AG04450 (cell line): ENCODE measurements around the gene GYPE. TPM values are rescaled to one million over a fixed set of nuclear protein-coding genes. Genes with fewer than 3 reads are reported as not detected.
"Not testable (repeated sequence)": the region's sequence is repeated elsewhere in the genome, so short reads cannot be mapped to it uniquely, and the experiment has no call there.

ENCODE experiments used
- CTCF ChIA-PET: fragments of 300-600, 350-600 bp; formaldehyde crosslinking; extraction: SDS; loops from one replicate; lab custom pipeline; 2022; ENCODE audit warnings: antibody characterized with exemption, inconsistent platforms; lab: Charles Lee
- POLR2A ChIA-PET: fragments of 350-600 bp; formaldehyde crosslinking; extraction: SDS; loops from one replicate; lab custom pipeline; 2021; ENCODE audit warnings: antibody characterized with exemption, inconsistent platforms; lab: Yijun Ruan, JAX
- DNase-seq: peaks from one replicate; pipeline ENCODE4 v3.0.0-alpha.2; 2011; ENCODE audit warnings: low read depth, low spot score
- H3K27ac ChIP-seq: one replicate; pipeline ENCODE4 v1.5.1; 2012; ENCODE audit warnings: low read depth, low read length, control low read depth
- H3K27me3 ChIP-seq: one replicate; pipeline ENCODE4 v1.6.0; 2012; ENCODE audit warnings: low read length; ENCODE audit not compliant: control insufficient read depth, insufficient read depth
- H3K4me3 ChIP-seq: 2 replicates; pipeline ENCODE4 v1.5.1; 2011; ENCODE audit warnings: mild to moderate bottlenecking, low read depth, low read length, control low read depth
- H3K9me3 ChIP-seq: 2 replicates; pipeline ENCODE4 v1.5.1; 2012; ENCODE audit warnings: low read length; ENCODE audit not compliant: control insufficient read depth, insufficient read depth
- CTCF ChIP-seq: IDR thresholded peaks from 2 replicates; pipeline ENCODE4 v1.5.1; 2011; ENCODE audit warnings: low read depth, low read length, control low read depth, inconsistent platforms
- polyA plus RNA-seq: library from polyadenylated mRNA; depleted of rRNA; stranded (reverse); fragments of >200 nt; gene quantifications from 2 replicates; pipeline ENCODE4 v1.2.3, GENCODE V29; 2011

The GYPE gene
- polyA plus RNA-seq, 1 experiment = 1.6 TPM

GRCh38 chr4:143883529-143883928 lies 21.8 kb downstream of the GYPE start:
- POLR2A ChIA-PET = no interaction called here
- no peak for DNase-seq
- CTCF ChIA-PET = no interaction called here
- Histone ChIP-seq H3K4me3 (no peak overlapping the region), H3K27ac (no peak overlapping the region), H3K27me3 (no peaks in the 10 kb centered on the region), H3K9me3 (no peaks in the 10 kb centered on the region)
- no peak for TF ChIP-seq CTCF

- no peak for DNase-seq
Observed at GRCh38 chr4:143882892-143883291, 22.5 kb downstream of the GYPE start.

GRCh38 chr4:143879561-143879960 lies 25.8 kb downstream of the GYPE start:
- not testable (repeated sequence) for H3K27ac ChIP-seq

More at GRCh38 chr4:143882892-143883291, 22.5 kb downstream of the GYPE start:
- H3K9me3 ChIP-seq = no peaks in the 10 kb centered on the region
- H3K27ac ChIP-seq = no peak overlapping the region
- no peak overlapping the region for H3K4me3 ChIP-seq
- ChIA-PET CTCF (no interaction called here), POLR2A (no interaction called here)
- no peaks in the 10 kb centered on the region for H3K27me3 ChIP-seq
- TF ChIP-seq CTCF = no peak

GRCh38 chr4:143875357-143875756 lies 30.0 kb downstream of the GYPE start:
- H3K27ac ChIP-seq, CTCF ChIA-PET, H3K27me3 ChIP-seq, H3K9me3 ChIP-seq, DNase-seq, H3K4me3 ChIP-seq, POLR2A ChIA-PET: not testable (repeated sequence)

More at GRCh38 chr4:143879561-143879960, 25.8 kb downstream of the GYPE start:
- POLR2A ChIA-PET, DNase-seq, H3K27me3 ChIP-seq, H3K4me3 ChIP-seq, H3K9me3 ChIP-seq, CTCF ChIA-PET: not testable (repeated sequence)

GRCh38 chr4:143870523-143871268 lies 34.7 kb downstream of the GYPE start:
- CTCF ChIA-PET, H3K4me3 ChIP-seq, POLR2A ChIA-PET, H3K27me3 ChIP-seq, DNase-seq, H3K27ac ChIP-seq, H3K9me3 ChIP-seq: not testable (repeated sequence)

- POLR2A ChIA-PET, DNase-seq, H3K4me3 ChIP-seq, H3K9me3 ChIP-seq, H3K27ac ChIP-seq, H3K27me3 ChIP-seq, CTCF ChIA-PET: not testable (repeated sequence)
Observed at GRCh38 chr4:143869925-143870324, 35.4 kb downstream of the GYPE start.

GRCh38 chr4:143862716-143863115 lies 42.6 kb downstream of the GYPE start:
- H3K9me3 ChIP-seq, H3K27me3 ChIP-seq, POLR2A ChIA-PET, H3K27ac ChIP-seq, DNase-seq, H3K4me3 ChIP-seq, CTCF ChIA-PET: not testable (repeated sequence)
